NOMO-1 treated with DMSO at 0.1 percent for 48 hours (cell line): ENCODE data around the gene GORAB.
A peak's percentile ranks its signal among the peaks of the same experiment; 100 is the strongest.

ENCODE experiments used
- DNase-seq: peaks from one replicate; lab custom pipeline; 2025; ENCODE audit not compliant: unreplicated experiment; lab: John Stamatoyannopoulos, UW

The GORAB gene

DNA sequence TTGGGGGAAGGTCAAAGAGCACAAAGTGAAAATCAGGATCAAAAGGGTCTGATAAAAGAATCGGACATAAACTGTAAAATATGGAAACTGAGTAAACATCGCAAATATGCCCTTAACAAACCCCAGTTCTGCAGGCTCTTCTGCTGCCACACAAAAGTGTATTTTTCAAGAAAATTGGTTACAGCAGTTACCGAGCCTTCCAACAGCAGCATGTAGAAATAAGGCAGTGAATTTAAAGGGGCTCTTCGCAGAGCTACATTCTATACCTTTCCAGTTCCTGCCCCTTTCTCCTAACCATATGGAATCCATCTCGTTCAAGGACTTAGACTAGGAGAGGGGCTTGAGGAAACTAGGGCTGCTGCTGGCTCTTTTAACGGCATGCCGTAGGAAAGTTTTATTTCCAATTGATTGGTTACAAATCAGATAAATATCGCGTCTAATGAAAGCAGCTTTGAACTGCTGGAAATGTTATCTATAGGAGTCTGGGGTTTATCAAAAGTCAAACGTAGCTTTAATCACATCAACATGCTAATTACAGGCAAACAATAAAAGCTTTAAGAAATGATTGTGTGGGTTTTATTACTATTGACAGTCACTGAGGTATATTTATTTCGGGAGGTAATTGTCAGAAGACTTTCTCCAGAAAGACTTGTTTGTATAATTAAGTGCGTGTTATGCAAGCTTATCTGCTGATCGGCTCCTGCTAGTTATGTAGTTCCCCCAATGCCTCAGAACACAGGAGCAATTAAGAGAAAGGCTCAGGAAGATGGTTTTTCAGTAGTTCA is 59.1 kb downstream of the GORAB start:
- no peak for DNase-seq

DNA sequence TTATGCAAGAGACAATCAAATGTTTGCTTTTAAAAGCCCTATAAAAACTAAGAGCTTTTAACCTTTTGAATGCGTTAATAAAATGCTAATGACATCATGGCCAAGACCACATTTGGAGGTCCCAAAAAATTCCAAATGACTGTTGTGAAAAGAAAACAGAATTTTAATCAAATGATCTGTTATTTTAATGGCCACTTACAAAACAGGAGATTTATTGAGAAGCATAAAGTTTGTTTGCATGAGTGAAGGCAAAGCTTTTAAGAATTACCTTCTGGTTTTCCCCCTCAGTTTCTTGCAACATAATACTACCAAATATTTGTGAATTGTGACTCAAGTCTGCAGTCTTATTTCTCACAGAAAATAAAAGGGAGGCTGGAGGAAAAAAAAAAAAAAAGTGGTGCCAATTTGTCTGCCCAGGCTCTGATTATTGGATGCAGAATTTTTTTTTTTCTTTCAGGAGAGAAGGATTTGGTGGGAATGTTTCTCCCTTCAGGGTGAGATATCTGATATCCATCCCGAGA is 60.7 kb downstream of the GORAB start:
- no peak for DNase-seq

DNA sequence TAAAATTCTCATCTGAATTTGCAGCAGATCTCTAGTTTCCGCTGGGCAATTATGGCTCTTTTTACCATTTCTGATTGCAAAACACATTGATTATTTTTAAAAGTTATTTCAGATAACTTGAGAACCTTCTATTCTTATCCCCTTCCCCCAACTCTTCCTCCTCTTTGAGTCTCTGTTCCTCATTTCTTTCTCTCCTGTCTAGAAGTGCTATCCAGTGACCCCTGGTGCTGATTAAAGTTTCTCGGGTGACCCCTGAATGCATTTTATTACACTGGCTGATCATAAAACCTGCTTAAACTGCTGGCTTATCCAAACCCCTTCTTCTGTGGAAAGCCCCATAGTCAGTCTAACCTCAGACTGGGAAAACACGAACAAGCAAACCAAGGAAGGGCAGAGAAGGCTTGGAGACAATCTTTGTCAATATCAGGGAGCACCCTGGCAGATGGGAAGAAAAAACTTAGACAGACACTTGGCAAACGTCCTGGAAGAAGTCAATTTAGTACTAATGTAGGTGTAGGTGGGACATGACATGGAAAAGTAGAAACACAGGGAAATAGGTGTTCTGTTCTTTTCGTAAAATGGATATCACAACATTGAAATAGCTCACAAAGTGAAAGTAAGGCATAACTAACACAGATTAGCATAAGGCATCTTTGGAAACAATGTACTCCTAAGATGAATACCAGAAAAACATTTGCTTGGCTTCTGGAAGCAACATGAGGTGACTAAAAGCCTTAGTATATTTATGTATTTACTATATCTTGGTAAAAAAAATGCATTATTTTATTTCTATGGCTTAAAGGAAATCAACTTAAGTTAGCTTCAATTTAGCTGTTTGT is 61.4 kb downstream of the GORAB start:
- DNase-seq: peak; percentile 24

DNA sequence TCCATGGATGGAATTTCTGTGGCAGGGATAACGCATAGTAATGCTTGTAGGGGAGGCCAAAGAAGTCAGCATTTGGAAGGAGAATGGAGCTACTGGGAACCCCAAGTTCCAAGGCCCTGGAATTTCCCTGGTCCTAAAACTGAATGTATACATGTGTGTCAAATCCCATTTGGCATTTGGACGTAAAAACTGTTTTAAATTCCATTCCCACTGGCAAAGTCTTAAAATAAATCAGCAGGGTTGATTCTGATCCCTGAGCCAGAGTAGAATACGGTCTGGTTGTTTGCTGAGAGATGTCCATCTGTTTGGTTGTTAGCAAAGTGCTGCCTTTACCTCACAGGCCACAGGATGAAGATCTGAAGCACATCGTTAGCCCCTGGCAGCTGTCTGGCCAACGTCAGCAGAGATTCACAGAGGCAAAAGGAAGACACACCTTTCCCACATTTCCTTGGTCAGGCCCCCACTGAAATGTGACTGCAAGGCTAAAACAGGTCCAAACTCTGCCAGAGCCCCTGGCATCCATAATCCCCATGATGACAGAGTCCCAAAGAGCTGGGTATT is 62.2 kb downstream of the GORAB start:
- DNase-seq: no peak

DNA sequence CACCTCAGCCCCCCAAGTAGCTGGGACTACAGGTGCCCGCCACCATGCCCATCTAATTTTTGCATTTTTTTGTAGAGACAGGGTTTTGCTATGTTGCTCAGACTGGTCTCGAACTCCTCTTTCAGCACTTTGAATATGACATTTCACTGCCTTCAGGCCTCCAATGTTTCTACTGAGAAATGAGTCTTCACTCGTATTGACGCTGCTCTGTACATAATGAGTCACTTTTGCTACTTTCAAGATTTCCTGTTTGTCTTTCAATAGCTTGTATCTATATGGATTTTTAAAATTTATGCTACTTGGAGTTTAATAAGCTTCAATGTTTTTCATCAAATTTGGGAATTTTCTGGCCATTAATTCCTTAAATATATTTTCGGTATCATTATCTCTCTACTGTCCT is 64.7 kb downstream of the GORAB start:
- DNase-seq: no peak

DNA sequence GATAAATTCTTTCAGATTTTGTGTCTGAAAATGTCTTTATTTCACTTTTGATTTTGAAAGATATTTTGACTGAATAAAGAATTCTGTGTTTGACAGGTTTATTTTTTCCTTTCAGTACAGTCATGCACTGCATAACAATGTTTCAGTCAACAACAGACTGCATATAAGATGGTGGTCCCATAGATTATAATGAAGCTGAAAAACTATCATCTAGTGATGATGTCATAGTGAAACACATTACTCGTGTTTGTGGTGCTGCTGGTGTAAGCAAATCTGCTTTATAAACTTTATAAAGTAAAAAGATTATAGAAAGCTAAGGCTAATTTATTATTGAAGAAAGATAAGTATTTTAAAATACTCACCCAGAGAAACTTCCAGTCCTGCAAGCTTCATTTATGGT is 66.7 kb downstream of the GORAB start:
- DNase-seq: no peak

DNA sequence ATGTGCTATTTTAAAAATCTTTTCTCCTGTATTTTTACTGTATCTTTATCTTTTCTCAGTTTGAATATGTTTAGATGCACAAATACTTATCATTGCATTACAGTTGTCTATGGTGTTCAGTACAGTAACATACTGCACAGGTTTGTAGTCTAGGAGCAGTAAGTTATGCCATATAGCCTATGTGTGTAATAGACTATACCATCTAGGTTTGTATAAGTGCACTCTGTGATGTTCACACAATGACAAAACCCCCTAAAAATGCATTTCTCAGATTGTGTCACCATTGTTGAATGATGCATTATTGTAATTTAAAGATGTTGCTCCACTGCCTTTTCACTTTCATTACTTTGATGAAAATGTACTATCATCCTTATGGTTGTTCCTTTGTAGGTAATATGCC is 67.1 kb downstream of the GORAB start:
- no peak for DNase-seq

DNA sequence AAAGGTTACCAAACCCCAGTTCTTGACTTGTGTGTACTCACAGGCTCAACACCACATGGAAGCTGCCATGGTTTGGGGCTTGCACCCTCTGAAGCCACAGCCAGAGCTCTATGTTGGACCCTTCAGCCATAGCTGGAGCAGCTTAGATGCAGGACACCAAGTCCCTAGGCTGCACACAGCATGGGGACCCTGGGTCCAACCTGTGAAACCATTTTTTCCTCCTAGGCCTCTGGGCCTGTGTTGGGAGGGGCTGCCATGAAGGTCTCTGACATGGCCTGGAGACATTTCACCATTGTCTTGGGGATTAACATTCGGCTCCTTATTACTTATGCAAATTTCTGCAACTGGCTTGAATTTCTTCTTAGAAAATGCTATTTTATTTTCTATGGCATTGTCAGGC is 69.9 kb downstream of the GORAB start:
- DNase-seq: no peak
